SK-N-DZ (cell line): ENCODE results near the gene LRP2. TPM values are rescaled to one million over a fixed set of nuclear protein-coding genes. Genes with fewer than 3 reads are reported as not detected.
"Not testable (repeated sequence)": the region's sequence is repeated elsewhere in the genome, so short reads cannot be mapped to it uniquely, and the experiment has no call there.

ENCODE experiments used
- DNase-seq: peaks from one replicate; pipeline ENCODE4 v3.0.0-alpha.2; 2015; ENCODE audit warnings: low spot score
- polyA plus RNA-seq, 2 experiments: library from polyadenylated mRNA; depleted of rRNA; stranded (reverse); fragments of >200 nt; gene quantifications; 2 replicates each; pipeline ENCODE4 v1.2.3, GENCODE V29; 2014

The LRP2 gene
- not detected in 2 replicates for polyA plus RNA-seq (2014; cell fraction: cytosol; rRNA removed)
- polyA plus RNA-seq (2014; cell fraction: nucleus; rRNA removed), result not detected in 2 replicates

DNA sequence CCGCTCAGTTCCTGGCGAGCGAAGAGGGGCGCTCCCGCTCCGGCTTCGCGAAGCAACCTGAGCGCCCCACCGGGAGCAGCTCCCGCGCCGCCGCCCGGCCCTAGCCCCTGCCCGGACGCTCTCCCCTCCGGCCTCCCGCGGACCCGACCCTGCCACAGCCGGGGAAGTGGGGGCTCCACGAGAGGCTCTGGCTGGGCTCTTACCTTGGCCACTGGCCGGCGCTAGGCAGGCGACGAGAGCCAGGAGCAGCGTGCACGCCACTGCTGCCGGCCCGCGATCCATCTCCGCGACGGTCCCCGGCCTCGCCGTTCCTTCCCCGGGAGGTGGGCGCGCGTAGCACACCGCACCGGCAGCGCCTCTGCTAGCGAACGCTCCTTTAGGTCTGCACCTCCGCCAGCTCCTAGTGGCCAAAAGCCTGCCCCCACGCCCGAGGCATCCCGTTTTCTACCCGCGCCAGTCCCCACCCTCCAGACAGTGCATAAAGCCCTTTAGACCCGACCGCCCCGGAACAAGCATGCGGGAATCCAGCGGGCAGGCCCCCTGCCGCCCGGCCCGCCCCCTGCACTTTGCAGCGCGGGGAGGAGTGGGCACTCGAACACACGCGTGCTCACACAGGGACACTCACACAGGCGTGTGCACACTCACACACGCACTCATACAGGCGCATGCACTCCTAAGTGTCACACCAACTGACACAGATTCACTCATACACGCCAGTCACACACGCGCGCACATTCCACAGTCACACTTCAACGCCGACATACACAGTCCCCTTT, at the start of gene LRP2:
LRP2 (minus strand) TSS at position 417 of the 776 bp plus-strand sequence; CDS start at position 282, 135 bp downstream.
- DNase-seq, result peak; percentile 6

DNA sequence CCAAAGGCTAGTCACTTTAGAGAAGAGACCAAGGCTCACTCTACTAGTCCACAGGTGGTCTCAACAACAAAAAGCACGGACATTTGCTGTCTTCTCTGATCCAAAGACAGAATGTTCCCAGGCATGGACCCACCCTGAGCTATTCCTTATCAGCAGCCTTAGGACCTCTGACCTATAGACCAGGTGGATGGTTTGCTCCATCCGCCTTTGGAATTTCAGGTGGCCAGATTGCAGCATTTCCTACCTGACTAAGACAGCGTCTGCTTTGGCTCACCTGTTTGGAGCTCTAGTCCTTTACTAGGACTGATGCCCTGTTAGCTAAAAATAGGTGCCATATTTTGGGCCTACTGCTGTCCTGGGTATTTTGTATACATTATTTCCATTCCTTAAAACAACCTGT, 44.6 kb upstream of the LRP2 start:
- DNase-seq, result no peak

DNA sequence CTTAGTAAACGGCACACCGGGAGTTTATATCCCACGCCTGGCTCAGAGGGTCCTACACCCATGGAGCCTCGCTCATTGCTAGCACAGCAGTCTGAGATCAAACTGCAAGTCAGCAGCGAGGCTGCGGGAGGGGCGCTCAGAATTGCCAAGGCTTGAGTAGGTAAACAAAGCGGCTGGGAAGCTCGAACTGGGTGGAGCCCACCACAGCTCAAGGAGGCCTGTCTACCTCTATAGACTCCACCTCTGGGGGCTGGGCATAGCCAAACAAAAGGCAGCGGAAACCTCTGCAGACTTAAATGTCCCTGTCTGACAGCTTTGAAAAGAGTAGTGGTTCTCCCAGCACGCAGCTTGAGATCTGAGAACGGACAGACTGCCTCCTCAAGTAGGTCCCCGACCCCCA, 37.2 kb upstream of the LRP2 start:
- not testable (repeated sequence) for DNase-seq

DNA sequence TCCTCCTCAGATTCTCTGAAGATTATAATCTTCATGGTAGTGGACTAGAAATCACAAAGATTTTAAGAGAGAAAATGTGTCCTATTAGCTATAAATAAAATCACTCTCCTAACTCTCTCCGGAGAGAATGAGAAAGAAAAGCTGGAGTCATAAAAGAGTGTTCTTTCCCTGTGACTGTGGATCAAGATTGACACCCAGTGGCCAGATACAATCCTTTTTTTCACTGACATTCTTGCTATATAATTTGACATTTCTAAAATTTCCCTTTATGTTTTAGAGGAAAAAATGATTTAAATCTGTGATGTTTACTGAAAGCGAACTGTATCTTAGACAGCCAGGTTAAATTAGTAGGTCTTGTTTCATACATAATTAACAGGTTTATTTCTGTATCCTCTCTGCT, 35.4 kb upstream of the LRP2 start:
- DNase-seq, result no peak

DNA sequence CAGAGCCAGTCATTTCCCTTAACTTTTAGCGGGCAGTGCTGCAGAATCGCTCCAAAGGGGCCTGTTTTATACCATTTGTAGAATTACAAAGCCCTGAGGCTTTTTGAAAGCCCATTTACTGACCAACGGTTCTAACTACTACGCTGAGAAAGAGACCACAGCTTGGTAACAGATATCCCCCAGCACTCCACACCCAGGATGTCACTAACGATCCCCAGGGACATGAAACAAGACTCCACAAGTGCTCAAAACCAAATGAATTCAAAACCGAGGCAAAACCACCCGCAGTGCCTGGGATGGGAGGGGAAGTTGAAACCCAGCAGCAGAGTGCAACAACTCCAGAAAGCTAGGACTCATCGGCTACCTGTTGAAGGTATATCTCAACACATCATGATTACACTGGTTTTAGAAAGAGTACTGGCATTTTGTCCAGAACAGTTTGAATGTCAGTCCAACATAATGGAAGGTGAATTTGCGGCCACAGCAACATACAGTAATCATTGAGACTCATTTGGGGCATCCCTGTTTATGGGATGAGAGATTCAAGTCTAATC, 33.6 kb upstream of the LRP2 start:
- no peak for DNase-seq

DNA sequence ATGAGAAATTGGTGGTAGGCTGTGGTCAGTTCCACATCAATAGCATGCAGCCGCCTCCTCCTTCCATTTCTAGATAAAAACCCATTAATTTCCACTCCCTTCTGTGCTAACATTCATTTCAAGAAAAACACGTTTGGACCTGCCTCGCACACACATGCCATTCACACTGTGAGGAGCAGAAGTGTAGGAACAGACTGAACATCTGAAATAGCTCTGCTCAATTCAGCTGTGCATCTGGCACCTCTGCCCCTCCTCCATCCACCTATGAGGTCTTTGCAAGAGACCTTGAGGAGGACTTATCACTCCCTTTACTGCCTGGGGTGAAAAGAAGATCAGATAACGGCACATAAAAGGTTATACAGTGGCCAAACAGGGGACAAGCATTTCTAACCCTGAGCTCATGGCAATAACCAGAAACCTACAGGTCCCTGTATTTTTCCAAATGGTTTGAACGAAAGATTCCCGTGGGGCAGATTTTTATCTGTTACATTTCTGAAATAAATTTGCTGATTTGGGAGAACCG, 30.8 kb upstream of the LRP2 start:
- DNase-seq, result peak; percentile 16

DNA sequence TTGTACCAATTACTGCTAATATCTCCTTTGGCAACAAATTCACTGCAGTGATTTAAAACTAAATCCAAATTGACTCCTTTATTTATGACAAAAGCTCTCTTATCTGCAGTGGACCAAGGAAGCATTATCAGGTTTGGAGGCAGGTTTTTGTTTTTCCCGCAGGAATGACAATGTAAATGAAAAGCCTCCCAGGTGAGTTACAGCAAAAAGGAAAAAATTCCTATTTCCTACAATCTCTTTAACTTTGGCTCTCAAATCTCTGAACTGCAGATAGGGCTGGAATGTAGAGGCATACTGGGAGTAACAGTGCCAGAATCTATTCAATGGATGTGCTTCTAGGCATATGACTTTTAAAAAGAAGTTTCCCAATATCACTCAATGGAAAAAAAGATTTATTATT, 28.9 kb upstream of the LRP2 start:
- no peak for DNase-seq

DNA sequence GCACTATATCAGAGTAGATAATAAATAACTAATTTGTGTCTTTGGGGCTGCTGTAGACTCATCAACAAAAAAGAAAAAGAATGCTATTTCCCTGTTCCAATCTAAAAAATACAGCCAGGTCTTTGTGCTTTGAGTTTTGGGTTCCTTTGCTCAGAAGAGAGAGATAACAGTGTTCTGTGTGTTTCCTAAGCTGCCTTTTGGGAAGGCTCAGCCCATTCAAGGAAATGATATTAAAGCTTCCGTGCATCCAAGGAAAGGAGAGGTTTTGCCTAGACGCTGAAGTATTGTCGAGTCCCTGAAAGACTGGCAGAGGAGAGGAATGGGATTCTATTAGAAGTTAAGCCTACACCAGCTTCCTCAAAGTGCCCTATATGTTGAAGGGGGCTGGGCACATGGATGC, 25.8 kb upstream of the LRP2 start:
- no peak for DNase-seq

DNA sequence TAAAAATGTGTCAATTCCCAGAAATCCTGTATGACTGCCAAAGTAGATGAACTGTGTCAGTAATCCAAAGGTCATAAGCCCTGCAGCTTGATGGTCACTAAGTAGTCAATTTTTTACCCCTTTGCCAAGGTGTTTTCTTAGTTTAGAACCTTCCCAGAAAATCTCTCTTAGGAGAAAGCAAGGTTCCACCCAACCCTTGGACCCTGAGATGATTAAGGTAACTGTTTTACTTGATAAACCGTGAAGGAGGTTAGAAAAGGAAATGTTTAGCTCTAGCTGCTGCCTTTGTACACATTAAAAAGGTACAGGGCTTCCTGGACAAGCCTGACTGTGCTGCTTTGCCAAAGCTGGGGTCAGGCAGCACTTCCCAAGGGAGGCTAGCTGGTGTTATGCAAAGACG, 24.4 kb upstream of the LRP2 start:
- DNase-seq, result no peak

DNA sequence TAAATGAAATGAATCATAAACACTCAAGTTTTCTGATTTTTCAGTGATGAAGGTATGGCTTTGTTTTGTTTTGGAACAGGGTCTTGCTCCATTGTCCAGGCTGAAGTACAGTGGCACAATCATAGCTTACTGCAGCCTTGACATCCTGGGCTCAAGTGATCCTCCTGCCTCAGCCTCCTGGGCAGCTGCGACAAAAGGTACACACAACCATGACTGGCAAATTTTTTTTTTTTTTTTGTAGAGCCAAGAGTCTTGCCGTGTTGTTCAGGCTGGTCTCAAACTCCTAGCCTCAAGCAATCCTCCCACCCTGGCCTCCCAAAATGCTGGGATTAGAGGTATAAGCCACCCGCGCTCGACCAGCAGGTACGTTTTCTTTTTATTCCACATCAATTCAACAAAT, 22.5 kb upstream of the LRP2 start:
- DNase-seq, result no peak

DNA sequence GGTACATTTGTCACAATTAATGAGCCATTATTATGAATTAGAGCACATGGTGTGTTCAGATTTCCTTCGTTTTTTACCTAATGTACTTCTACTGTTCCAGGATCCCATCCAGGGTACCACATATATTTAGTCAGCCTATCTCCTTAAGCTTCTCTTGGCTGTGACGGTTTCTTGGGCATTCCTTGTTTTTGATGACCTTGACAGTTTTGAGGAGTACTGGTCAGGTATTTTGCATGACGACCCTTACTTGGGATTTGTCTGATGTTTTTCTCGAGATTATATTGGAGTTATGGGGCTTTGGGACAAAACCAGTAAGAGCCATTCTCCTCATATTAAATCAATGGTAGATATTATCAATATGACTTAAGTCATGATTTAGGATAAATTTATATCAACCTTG, 10.2 kb upstream of the LRP2 start:
- no peak for DNase-seq

DNA sequence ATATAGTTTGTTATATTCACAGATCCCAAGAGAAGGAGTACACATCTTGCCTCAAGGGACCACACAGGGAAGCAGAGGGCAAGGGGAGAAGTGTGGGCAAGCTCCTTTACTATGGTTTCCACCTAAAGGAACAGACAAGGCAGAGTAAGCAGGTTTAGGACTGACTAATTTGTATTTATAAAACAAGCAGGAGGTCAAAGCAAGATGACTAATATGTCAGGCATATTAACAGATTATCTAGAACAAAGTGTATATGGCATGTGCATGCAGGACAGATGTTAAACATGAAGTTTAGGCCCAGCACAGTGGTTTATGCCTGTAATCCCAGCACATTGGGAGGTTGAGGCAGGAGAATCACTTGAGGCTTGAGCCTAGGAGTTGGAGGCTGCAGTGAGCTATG, 3.7 kb upstream of the LRP2 start:
- no peak for DNase-seq

DNA sequence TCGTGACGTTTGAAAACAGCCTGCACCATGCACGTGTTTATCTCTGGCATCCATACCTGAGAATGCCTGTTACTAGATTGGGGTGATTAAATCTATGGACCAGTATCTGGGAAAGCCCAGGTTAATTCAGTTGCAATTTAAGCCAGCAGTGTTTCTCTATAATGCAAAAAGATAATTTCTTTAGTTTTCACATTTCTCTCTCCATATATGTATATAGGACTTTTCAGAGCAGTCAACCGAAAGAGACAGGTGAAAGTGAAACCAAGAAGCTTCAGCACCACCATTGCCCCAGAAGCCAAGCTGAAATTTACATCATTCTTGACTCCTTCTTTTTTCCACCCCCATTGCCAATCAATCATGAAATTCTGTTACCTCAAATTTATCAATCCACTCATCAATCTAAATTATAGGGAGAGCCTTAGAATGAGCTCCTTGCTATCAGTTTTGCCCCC, 2.7 kb upstream of the LRP2 start:
- no peak for DNase-seq

DNA sequence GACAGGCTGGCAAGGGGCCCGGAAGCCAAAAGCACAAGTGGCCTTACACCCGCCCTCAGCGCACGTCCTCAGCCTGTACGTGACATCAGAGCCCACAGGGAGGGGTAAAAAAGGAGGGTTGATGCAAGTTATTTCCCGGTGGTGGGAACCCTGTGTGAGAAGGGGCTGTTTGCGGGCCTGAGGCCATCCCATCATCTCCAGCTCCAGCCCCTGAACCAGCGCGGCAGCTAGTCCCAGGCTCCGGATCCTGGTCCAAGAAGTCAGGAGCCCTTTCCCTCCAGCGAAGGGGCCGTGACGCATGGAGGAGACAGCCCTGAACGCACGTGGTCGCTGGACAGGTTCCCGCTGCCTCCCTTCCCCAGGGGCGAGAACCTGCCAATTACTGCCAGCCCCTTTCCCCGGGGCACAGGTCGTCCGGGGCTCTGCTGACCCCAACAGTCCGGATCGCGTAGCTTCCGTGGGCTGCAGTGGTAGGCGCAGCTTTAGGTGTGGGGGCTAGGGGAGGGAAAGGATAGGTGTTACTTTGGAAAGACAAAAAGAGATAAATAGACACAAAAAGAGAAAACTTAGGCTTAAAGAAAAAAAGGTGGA, 1.3 kb upstream of the LRP2 start:
- peak; percentile 11 for DNase-seq

DNA sequence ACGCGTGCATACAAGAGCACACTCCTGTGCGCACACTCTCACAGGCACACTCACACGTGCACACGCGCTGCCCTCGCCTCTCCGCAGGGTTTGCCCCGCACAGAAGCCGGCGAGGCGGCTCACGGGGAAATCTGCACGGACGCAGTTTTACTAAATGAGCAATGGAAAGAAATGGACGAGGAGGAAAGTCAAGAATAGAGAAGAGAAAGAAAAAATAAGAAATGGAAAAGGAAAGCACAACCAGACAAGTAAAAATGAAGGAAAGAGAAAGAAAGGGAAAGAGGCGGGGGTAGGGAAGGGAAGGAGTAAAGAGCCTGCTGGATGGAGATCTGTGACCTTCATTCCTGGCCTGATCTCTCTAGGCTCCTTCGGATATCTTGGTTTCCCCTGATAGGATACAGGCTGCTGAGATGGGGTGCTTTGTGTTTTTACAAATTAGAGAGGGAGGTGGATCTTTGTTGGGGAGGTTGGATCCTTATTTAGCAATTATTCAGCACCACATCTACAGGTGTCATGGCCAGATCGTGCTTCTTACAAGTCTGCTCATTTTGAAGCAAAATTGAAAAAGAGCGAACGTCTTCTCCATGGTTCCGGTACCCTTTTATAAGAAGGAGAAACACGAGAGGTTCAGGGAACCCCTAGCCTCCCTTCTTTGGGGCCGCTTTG, 693 bp upstream of the LRP2 start:
- DNase-seq, result no peak

DNA sequence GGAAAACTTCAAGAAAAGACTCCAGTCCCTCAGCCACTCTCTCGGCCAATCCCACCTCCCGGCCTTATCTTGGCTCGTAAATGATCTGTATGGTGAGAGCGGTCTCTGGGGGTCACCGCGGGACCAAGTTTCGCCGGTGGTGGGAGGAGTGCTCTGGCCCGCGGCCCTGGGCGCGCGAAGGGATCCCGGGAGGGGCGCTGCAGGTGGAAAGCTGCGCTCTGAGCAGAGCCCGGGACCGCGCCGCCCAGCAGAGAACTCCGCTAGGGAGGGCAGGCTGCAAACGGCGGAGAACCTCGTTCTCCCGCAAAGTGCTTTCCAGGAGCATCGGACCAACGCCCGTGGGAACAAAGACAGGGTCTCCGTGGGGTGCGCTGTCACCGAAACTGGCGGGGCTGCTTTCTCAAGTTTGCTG, 622 bp downstream of the LRP2 start:
- no peak for DNase-seq

DNA sequence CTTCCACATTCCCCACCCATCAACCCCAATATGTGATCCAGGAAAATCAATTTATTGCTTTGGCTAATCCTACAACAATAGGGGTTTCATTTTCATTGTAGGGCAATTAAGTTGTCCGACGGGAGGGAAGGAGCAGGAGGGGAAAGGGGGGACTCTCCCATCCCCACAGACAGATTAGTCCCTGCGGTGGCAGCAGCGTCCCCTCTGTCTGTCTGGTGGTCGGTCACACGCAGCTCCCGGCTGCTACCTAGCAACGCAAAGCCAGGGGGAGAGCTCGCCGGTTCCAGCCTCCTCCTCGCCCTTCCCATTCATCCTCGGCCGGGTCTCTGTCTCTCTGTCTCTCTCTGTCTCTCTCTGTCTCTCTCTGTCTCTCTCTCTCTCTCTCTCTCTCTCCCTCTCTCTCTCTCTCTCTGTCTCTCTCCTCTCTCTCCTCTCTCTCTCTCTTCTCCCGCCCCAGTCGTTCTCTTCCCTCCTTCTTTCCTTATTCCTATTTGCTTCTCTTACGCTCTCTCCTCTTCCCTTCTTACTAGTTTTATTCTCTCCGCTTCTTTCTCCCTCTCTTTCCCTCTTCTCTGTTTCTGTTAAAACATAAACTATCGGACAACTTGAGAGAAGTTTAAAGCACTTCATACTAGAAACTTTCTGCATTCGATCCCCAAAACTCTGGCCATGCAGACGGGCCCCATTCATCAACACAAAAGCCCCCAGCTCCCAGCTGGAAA, 1.2 kb downstream of the LRP2 start:
- DNase-seq, result no peak

DNA sequence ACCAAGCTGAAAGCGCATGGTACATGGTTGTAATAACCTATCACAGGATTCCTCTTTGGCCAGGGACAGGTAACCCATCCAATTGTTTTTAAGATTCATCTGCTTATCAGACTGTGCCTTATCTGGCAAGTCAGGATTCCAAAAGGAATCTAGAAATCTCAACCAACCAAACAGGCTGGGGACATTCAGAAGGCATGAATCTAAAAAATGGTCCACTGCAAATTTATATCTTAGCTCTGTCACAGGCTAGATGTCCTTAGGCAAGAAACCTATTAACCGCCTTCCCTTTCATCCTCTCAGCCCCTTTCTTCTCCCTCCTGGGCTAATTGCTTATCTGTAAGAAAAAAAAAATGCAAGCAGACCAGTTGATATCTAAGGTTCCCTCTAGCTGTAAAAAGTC, 4.3 kb downstream of the LRP2 start:
- DNase-seq, result no peak

DNA sequence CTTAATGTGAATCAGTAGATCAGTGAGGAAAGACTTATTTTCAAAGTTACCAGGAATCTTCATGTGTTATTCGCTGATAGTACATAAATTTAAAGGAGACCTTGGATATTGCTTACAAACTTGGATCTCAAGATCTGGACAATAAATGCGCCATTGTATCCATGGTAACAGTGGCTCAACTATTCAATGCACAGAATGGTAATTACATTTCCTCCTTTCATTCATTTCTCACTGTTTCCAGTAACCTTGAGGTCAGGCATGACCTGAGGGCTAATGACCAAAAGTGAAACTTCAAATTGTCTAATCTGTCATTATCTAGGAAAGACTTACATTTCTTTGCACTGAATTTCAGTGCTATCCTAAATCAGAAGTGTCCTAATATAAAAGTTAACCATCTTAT, 8.1 kb downstream of the LRP2 start:
- no peak for DNase-seq

DNA sequence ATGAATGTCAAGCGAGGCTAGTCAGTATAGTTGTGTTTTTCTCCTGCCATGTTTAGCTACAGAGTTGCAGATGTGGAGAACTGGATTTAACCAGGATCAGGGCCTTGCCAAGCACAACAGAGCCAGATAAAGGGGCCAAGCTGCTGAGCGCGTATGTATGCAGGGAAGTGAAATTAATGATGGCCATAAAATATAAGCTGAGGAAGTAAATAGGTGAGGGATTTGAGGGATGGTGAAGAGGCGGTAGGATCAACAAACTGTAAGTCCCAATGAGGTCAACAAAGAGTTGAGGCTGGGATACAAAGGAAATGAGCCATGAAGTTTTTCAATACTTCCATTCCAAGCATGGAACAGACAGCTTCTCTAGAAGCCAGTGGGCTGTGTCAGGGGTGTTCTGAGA, 10.6 kb downstream of the LRP2 start:
- DNase-seq, result no peak

DNA sequence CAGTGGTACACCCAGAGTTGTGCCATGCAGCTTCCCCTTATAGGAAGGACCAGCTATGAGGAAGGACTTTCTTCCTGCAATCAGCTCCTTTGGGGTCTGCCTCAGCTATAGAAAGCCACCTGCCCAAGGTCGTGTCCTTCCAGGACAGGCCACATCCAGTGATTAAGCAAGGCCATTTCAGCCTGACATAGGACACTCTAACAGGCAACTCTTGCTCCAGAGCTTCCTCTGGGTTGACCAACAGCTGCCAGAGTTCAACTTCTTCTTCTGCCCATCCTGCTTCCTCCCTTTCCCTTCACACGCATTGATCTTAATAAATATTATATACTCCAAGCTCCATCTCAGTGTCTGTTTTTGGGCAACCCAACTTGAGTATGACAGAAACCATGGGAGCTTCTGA, 12.8 kb downstream of the LRP2 start:
- DNase-seq, result no peak
